Eye (tissue), 1 donor: ENCODE data around the gene APCDD1.

Experiments used
- DNase-seq: peaks from one replicate; pipeline ENCODE4 v3.0.0-alpha.2; 2015

Gene APCDD1

GRCh38 chr18:10453806-10454680 lies at the start of gene APCDD1:
TSS of gene APCDD1 (plus strand) at chr18:10454635. CDS start at chr18:10454982, 347 bp downstream.
- peak; percentile 92 for DNase-seq

DNA sequence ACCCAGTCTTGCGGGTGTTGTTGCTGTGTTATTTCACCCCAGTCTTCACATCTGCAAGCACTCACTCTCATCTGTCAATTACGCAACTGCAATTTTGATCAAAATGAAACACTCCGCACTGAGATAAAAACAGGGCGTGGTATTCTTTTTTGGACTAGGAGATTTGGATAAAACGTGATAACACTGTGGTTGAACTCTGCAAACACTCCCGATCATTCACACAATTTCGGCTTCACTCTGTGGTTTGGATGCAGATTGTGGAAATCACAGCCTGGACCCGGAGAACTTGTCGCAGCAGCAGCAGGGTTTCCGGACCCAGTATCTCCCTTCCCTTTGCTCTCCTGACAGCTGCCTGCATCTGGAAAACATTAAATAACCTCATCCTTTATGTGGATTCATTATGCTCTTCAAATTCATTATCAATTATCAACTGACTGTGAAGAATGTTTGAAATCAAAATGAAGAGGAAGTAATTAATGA lies 49.4 kb upstream of the APCDD1 start:
- DNase-seq = no peak

DNA sequence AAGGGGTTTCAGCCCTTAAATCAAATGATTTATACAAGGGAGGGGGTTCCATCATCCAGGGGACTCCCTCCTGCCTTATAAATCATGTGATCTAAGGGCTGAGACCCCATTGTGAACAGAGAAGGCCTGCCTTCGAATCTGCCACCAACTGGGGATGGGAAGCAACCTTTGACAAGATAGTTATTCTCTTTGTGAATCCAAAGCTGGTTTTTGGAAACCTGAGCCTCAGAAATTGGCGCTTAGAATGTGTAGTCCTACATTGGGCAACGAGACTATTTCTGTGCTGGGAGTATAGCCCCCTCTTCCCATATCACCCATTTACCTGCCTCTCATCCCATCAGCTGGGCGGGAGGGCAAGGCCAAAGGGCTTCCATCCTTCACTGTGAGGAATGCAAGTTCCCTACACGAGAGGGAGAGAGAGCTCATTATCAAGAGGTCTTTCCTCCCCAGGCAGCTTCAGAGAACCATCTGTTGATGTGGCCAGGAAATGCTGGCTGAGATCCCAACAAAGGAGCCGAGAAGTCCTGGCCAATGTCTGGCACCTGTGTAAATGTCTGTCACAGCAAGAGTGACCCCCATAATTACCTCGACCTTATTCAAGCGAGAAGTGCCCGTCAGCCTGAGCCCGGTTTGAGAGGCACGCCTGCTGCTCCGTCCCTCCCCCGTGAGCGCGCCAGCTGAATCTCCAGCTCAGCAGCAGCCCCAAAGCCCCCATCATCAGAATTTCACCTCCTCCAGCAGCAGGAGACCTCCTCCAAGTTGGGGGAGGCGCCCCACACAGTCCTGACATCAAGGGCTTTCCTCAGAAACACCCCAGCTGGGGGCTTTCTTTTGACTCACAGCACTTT lies 48.4 kb upstream of the APCDD1 start:
- DNase-seq = peak; percentile 73

DNA sequence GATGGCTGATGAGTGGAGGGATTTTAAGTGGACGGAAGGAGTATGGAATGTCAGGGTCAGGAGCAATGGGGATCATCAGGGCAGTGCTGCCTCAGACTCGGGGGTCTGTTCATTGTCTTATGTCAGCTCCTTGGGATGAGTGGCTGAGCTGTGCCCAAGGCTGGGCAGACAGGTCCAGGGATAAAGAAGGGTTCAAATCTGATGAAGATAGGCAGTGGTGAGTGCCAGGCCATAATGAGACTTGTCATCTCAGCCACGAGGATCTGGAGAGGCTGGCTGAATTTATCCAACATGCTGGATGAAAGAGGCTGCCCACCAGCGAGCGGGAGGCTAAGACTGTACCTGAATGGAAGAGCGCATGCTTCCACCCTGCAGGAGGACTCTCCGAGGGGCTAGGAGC lies 46.3 kb upstream of the APCDD1 start:
- no peak for DNase-seq

GRCh38 chr18:10409041-10409440 lies 45.4 kb upstream of the APCDD1 start:
- no peak for DNase-seq

GRCh38 chr18:10410472-10411308 lies 43.7 kb upstream of the APCDD1 start:
- no peak for DNase-seq

DNA sequence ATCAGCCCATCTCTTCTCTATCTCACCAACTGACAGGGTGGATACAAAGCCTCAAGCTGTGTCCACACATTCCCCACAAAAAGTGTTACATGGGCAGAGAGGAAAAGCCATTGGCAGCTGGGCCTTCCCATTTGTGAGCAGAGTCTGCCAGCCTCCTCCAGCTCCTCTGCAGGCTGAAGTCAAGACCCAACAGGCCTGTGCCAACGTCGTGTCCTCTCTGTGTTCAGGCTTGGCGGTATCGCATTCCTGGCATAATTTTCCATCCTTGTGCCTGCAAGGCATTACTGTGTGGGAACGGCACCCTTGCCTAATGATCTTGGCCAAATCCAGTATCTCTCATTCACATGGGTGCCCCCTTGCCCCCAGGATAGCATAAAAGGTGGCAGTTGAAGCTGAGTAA lies 41.5 kb upstream of the APCDD1 start:
- DNase-seq = no peak

DNA sequence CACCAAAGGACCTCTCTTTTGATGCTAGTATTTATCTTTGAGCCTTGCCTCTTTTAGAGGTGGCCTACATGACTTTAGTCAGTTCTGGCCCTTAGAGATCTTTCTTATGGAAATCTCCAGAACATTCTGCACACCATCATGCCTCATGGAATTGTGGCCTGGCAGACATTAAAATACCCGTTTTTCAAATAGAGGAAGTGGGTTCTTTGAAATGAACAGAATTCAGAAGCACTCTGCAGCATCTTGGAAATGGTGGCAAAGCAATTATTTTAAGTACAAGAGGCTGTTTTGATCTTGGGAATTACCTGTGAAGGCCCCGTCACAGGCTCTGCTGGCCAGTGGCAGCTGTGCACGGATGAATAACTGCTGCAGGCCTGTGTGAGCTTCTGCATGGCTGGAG lies 40.7 kb upstream of the APCDD1 start:
- DNase-seq = no peak

DNA sequence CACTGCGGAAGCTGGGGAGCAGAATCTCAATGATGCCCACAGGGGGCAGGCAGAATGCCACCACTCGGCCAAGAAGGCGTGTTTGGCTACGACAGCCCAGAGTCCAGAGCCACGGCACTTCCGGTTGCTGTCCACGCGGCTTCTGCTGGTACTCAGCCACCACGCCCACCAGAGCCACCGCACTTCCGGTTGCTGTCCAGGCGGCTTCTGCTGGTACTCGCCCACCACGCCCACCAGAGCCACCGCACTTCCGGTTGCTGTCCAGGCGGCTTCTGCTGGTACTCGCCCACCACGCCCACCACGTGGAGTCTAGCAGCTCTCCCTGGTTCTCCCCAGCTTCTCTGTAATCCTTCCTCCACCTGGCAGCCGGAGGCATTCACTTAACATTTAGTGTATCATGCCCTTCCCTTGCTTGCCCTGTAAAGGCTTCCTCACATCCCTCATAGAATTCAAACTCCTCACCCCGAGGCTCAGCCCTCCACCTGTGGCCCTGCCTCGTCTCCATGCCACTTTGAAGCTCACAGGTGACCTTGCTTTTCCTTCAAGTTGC lies 40.1 kb upstream of the APCDD1 start:
- no peak for DNase-seq

DNA sequence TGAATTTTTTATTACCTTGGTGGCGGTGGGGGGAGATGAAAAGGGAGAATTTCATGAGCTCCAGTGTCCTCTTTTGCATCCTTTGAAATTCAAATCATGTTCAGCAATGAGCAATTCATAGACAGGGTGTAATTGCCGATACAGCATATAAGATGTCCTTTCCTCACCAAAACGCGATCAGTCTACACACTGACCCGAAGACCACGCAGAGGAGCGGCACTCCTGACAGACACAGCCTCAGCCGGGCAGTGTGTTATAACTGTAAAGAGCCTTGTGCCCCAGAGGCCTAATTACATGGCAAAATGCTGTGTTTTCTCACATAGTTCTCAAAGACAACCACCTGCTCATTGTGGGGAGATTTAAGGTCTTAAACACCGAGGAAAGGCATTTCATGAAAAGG lies 38.4 kb upstream of the APCDD1 start:
- no peak for DNase-seq

- DNase-seq = no peak
Measured at GRCh38 chr18:10417191-10417590, 37.2 kb upstream of the APCDD1 start.

DNA sequence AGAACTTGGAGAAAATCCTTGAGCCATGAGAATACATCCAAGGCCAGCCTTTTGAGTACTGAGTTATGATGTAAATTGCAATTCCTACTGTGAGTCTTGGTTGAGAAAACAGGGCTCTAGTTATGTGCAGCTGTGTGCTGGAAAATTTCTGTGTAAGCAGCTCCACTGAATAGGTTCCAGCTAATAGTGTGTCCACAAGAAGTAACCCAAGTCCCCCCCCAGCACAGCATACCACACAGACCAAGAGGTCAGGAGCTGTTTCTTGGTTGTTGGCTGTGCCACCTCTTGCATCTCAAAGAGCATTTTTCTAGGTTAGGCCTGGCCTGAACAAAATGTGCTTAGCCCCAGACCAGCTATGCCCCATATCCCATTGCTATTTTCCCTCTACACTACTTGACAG lies 36.8 kb upstream of the APCDD1 start:
- no peak for DNase-seq

DNA sequence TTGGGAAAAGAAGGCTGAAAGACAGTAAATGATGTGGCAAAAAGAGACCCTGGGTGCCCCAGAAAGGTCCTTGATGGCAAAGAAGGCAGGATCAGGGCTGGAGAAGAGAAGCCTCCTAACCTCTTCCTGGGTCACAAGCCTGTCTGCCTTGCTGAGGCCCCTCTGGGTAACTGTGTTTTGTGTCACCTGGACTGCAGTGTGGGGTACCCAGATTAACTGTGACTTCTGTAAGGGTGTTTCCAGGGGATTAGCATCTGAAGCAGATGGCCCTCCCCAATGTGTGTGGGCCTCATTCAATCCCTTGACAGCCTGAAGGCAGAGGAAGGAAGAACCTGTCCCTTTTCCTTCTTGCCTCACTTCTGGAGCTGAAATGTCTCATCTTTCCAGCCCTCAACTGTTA lies 35.6 kb upstream of the APCDD1 start:
- DNase-seq = no peak

DNA sequence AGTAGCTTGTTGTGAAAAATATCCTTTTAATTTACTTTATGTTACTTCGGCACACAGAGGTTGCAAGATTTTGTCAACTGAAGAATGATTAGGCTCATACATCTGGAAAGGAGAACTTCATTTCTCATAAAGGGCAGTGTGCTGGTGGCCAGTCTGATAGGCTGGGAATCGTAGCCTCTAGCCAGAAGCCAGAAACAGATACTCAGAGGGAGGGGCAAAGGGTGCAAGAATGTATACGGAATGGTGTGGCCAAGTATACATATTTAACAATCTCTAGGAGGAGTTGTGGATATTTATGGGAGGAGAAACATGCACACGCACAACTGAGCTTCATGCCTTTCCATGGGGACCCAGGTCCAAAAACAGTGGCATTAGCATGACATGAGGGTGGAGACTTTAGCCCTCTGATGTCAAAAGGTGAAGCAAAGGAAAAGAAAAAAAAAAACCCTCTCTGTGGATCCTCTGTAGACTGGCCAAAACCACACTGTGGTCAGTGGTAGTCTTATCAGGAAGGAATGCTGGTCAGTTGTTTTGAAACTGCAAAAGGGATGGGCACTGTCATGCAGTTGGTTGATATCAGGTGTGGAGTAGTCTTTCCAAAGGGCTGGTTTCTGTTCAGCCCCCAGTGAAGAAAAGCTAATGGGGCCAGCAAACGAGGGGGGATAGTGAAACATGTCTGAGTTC lies 34.9 kb upstream of the APCDD1 start:
- no peak for DNase-seq

DNA sequence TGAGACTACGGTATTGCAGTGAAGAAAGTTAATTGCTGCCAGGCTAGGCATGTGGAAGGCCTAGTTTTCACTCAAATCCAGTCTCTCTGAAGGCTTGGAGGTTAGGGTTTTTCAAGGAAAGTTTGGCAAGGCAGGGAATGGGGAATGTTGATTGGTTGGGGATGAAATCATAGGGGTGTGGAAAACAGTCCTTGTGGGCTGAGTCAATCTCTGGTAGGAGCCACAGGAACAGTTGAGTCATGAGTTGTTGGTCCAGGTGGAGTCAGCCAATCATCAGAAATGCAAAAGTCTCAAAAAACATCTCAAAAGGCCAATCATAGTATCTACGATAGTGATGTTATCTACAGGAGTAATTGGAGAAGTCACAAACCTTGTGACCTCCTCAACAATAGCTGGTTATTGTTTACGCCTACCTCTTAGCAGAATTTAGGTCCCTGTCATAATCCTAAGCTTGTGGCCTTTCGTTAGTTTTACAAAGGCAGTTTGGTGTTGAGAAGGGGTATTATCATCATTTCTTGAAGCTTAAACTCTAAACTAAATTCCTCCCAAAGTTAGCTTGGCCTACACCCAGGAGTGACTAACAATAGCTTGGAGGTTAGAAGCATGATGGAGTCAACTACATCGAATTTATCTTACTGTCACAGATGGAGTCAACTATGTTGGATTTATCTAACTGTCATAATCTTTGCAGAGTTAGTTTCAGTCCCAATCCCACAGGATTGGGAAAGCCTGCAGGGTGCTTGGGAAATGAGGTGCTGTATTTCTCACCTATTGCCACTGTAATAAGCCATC lies 33.7 kb upstream of the APCDD1 start:
- DNase-seq = no peak

DNA sequence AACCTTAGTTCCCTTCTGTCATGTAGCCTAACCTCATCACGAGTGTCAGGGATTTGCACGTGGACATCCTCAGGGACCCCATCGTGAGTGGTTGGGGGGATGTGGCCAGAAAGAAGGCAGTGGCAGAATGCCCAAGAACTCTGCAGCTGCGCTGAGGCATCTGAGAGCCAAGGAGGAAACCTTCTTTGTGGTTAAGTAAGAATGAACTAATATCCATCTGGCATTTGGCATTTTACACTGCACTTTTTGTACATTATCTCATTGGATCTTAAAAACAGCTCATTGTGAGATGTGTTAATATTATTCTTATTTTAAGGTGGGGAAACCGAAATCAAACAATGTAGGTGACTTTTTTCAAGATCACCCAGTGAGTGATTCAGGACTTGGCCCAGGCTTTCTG lies 32.6 kb upstream of the APCDD1 start:
- DNase-seq = no peak

- DNase-seq = no peak
Measured at GRCh38 chr18:10422731-10423130, 31.7 kb upstream of the APCDD1 start.

DNA sequence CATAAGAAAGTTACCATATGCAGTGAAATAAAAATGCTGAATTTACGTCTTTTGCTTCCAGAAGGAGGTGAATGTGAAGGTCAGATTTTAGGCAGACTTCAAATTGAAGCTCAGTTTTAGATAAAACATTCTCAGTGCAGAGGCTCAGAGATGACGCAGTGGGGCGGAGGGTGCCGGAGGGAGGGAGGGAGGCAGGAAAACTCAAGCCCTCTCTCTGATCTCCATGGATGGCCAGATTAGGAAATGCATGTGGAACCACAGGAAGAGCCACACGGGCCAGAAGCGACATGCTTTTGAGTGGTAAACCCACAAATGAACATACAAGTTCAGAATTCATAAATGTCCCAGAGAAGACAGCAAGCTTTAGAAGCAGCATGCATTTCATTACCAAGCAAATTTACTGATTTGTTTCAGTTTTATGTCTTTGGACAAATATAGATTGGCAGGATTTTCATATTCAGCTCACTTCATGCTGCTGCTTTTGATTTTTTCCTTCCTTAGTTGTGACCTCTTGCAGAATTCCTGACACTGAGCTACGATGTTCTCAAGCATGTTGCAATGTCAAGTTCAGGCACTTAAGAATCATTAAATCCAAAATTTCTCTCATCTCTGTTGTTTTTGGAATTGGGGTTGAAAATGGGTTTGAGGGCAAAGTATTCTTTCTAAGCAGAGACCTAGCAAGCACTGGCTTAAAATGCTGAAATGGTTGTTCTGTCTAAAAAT lies 29.7 kb upstream of the APCDD1 start:
- DNase-seq = no peak

GRCh38 chr18:10430677-10431076 lies 23.8 kb upstream of the APCDD1 start:
- no peak for DNase-seq

GRCh38 chr18:10431680-10432079 lies 22.8 kb upstream of the APCDD1 start:
- no peak for DNase-seq
